Astrocyte of the spinal cord (primary cell): ENCODE data around the gene PSD.
A peak's percentile ranks its signal among the peaks of the same experiment; 100 is the strongest.

Experiments
- DNase-seq: peaks from one replicate; pipeline ENCODE4 v3.0.0; 2011; ENCODE audit warnings: low read depth, low spot score
- H3K4me3 ChIP-seq: 2 replicates; pipeline ENCODE4 v1.5.1; 2011; ENCODE audit warnings: low read depth, mild to moderate bottlenecking, low read length, moderate library complexity
- in situ Hi-C: cut with HindIII; loops from 2 replicates; pipeline ENCODE4 v1.10.0; 2017; ENCODE audit warnings: low sequenced_read_pairs
- TF ChIP-seq, protein P1 (sequence below): IDR thresholded peaks from 2 replicates; pipeline ENCODE4 v1.5.1; 2012; ENCODE audit warnings: low read depth, mild to moderate bottlenecking, low read length, inconsistent platforms

Gene PSD

DNA sequence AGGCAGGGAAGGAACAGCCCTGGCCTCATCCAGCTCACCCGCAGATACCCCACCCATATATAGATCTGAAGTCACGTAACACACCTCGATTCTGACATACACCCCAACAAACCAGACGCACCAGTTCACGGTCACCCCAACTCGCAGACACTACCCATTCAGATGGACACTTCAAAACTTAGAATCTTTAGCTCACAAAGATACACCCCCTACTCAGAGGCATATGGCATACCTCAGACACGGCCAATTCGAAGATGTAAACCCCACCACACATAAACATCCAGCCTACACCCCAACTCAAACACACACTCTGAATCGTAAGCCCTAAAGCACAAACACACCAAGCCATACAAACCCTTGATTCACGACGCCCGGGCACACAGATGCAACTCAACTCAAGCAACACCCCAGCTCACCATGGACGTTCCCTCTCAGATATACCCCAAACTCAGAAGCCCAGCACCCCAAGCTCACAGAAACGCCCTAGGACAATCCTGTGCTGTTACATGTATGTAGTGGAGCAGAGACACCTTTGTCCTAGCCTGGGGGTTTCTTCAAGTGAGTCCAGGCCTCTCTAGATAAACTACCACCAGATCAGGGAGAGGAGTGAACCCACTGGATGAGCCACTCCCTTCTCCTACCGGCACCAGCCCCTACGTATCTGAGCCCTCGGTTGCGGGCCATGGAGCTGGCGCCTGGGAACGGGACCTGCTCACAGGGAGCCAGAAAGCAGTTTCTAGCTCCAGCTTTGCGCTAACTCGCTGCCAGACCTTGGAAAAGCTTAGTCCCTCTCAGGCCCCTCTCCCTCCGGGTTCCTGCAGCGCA, 8.8 kb downstream of the PSD start:
- in situ Hi-C loops = no loop called here
- H3K4me3 ChIP-seq = peak overlapping the region; percentile 24
- no peak for DNase-seq
- TF ChIP-seq, protein P1, sequence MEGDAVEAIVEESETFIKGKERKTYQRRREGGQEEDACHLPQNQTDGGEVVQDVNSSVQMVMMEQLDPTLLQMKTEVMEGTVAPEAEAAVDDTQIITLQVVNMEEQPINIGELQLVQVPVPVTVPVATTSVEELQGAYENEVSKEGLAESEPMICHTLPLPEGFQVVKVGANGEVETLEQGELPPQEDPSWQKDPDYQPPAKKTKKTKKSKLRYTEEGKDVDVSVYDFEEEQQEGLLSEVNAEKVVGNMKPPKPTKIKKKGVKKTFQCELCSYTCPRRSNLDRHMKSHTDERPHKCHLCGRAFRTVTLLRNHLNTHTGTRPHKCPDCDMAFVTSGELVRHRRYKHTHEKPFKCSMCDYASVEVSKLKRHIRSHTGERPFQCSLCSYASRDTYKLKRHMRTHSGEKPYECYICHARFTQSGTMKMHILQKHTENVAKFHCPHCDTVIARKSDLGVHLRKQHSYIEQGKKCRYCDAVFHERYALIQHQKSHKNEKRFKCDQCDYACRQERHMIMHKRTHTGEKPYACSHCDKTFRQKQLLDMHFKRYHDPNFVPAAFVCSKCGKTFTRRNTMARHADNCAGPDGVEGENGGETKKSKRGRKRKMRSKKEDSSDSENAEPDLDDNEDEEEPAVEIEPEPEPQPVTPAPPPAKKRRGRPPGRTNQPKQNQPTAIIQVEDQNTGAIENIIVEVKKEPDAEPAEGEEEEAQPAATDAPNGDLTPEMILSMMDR = no peak

DNA sequence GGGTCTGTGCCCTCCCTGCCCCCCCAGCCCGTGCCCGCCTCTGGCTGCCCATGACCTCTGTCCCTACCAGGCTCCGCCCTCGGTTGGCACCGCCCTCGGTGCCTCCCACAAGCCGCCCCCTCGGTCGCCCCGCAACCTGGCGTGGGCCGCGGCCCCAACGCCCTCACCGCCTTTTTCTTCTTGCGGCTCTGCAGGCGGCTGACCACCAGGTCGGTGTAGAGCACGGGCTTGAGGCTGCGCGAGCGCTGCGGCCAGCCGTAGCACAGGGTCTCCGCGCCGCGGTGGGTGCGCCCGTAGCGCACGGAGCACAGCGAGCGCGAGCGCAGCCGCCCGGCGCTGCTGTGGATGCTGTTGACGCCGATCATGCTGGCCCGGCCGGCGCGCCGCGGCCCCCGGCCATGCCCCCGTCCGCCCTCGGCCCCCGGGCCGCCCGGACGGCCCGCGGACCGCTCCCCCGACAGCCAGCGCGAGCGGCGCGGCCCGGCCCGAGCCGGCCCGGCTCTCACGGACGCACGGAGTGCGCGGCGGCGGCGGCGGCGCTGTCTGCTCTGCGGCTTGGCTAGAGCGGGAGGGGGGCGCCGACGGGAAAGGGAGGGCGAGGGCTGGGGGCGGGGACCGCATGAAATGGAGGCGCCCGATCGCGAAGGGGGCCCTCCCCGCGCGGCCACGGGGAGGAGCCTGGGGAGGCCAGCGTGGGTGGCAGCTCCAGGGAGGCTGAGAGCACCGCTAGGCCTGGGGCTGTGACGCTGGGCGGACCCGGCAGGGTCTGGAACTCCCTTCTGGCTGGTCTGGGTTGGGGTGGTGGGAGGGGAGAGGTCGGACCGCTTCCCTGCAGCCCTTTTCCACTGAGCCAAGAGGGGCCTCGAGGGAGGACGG, 9.6 kb downstream of the PSD start:
- TF ChIP-seq, protein P1 = no peak
- in situ Hi-C loops = no loop called here
- no peak for DNase-seq
- H3K4me3 ChIP-seq = no peak overlapping the region

DNA sequence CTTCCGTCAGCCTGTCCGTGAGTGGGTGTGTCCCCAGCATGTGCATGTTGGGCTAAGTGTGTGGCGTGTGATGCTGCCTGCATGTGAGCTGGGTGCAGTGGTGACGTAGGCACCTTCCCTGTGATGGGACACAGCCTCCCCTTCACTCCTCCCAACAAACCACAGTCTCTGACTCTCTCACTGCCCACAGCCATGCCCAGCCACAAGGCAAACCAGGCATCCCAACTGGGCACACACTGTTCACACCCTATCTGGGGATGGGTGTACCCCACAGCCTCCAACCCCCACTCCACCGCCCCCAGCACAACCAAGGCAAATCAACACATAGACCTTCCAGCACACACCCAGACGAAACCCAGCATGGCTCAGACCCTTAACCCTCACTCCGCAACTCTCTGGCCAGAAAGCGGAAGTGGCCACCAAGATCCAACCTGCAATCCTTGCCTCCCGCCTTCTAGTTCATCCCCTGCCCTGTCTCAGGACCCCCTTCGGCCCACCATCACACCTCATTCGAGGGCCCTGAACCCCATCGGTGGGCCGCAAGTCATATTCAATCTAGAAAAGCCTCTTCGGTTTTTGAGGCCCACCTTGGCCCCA, 10.4 kb downstream of the PSD start:
- no peak for DNase-seq
- in situ Hi-C loops = no loop called here
- TF ChIP-seq, protein P1 = no peak
- H3K4me3 ChIP-seq = no peak overlapping the region

DNA sequence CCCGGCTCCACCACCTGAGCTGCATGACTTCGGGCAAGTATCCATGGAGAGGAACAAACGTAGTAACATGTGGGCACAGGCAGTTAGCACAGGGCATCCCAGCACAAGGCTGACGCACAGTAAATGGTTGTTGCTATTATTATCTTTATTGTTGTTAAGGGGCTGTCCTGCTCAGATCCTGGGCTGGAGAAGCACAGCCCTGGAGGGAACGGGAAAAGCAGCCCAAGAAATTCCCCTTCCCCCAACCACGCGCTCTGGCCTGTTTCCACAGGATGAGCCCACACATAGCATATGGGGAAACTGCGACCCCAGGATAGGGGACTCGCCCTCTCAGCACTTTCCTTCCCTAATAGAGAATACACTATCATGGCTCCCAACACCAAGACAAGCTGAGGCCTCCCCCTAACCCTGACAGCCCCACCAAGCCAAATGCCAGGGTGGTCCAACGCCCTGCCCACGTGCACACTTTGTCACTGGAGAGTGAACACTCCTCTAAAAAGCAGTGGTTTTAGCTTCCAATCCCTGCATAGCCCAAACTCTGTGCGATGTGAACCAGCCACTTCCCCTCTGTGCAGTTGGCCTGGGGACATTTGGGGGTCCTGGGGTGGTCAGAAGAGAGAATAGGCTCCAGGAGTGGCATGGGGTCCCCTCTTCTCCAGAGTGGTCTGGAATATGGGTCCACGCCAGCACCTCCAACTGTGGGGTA, 11.0 kb downstream of the PSD start:
- H3K4me3 ChIP-seq = no peak overlapping the region
- TF ChIP-seq, protein P1 = no peak
- DNase-seq = no peak
- in situ Hi-C loops = no loop called here

DNA sequence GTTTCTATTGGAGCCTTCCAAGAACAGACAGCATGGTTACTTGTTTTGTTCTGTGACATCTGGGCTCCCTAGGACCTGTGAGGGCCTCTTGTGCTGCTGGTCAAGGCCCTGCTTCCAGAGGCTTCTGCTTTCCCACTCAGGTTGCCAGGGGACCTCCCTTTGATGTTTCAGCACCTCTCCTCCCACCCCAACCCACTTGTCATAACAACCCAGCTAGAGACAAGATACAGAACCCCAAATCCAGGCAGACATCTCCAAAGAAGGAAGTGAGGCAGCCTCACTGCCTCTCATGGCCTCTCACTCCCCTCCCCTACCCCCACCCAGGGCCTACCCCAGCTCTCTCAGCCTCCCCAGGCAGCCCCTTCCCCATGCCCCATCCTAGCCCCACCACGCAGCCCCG, 11.8 kb downstream of the PSD start:
- in situ Hi-C loops = no loop called here
- TF ChIP-seq, protein P1 = no peak
- H3K4me3 ChIP-seq = no peak overlapping the region
- DNase-seq = no peak

DNA sequence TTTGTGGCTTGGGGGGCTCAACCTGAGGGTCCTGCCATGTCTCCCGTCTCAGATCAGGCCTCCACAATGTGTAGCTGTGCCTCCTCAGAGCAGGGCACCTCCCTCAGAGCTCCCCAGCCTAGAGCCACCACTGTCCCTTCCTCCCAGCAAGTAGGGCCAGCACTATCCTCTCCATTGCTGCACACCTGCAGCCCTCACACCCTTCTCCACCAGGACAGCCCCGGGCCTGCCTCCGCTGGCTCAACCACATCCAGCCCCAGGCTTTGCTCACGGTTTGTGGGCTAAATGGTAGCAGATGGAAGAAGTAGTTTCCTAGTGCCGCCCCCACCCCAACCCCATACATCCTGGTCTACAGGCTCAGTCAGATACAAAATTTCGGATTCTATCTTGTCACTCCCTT, 13.0 kb downstream of the PSD start:
- TF ChIP-seq, protein P1 = no peak
- DNase-seq = no peak
- H3K4me3 ChIP-seq = no peak overlapping the region
- in situ Hi-C loops = no loop called here
